H1 (cell line): ENCODE results near the gene NCK2. TPM values are rescaled to one million over a fixed set of nuclear protein-coding genes. Genes with fewer than 3 reads are reported as not detected.

ENCODE experiments used
- BCL11A ChIP-seq, 2 experiments: IDR thresholded peaks; one replicate each; pipeline ENCODE4 v1.6.1; 2011; ENCODE audit warnings: low read depth in 2 of 2, low read length in 2 of 2, mild to moderate bottlenecking in 2 of 2
- CBX8 ChIP-seq: fragments of 300-800, 300-1000 bp; sonication (generic); IDR thresholded peaks from 2 replicates; pipeline ENCODE4 v1.7.1; 2016; ENCODE audit warnings: low read depth, low read length, borderline replicate concordance
- EGR1 ChIP-seq: IDR thresholded peaks from 2 replicates; pipeline ENCODE4 v1.6.1; 2011; ENCODE audit warnings: low read depth, low read length, borderline replicate concordance
- SIN3A ChIP-seq, 2 experiments: IDR thresholded peaks in 1 of 2; conservative IDR thresholded peaks in 1 of 2; 2 replicates each; pipeline ENCODE4 v1.6.1; 2011 to 2012; ENCODE audit warnings: low read length in 2 of 2, improper control_type of control experiment in 1 of 2, low read depth in 1 of 2, mild to moderate bottlenecking in 1 of 2
- SRF ChIP-seq: IDR thresholded peaks from 2 replicates; pipeline ENCODE4 v1.6.1; 2011; ENCODE audit warnings: mild to moderate bottlenecking, low read depth, low read length, moderate library complexity
- polyA plus RNA-seq, 7 experiments: library from polyadenylated mRNA; depleted of rRNA in 3 of 7; stranded (reverse) in 5 of 7; unstranded in 2 of 7; fragments of >200 nt in 5 of 7; fragments of 200-250 nt in 2 of 7; gene quantifications; 1 replicate in 5 of 7; 2 replicates in 1 of 7; 4 replicates in 1 of 7; pipeline versions ENCODE4 v1.2.1 to v1.2.3, GENCODE V29; 2011 to 2013; ENCODE audit warnings: missing spikeins in 2 of 7, mixed read lengths in 2 of 7
- total RNA-seq: library from RNA; stranded (reverse); fragmentation: NEBNext Ultra II Directional; extraction: Animal tissue kit (Norgen Biotek cat#: 25700); gene quantifications from 2 replicates; pipeline ENCODE4 v1.2.1, GENCODE V29; 2021

The NCK2 gene
- total and polyA plus RNA-seq, 2 of the 8 experiments (the other 6 are each of a cell fraction or from before 2014, with no cell fraction given), result 30.3 to 65.7 TPM

DNA sequence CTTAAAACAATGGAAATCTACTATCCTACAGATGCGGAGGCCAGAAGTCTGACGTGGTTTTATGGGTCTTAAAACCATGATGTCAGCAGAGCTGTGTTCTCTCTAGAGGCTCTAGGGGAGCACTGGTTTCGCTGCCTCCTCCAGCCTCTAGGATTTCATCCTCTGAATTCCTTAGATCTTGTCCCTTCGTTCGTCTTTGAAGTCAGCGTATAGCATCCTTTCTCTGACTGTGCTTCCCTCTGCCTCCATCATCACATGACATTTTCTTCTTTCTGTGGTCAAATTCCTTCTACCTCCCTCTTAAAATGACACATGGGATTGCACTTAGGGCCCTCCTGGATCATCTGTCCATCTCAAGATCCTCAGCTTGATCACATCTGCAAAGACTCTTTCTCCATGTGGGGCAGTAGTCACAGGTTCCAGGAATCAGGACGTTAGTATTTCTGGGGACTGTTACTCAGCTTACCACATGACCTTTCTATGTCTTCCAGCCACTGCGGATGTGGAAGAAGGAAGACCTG, 22.7 kb upstream of the NCK2 start (continued):
- TF ChIP-seq BCL11A (IDR thresholded peaks at IDR 0.05; ENCODE audit: low read depth in 2 of 2, low read length in 2 of 2) (no peak), SIN3A (conservative IDR thresholded peaks at IDR 0.05 in 1 of 2, IDR thresholded peaks at IDR 0.05 in 1 of 2; ENCODE audit: low read depth in 1 of 2, low read length in 2 of 2) (no peak), SRF (no peak), CBX8 (no peak), EGR1 (no peak)
